ENCODE results near the gene ASTL.

ASTL gene

DNA sequence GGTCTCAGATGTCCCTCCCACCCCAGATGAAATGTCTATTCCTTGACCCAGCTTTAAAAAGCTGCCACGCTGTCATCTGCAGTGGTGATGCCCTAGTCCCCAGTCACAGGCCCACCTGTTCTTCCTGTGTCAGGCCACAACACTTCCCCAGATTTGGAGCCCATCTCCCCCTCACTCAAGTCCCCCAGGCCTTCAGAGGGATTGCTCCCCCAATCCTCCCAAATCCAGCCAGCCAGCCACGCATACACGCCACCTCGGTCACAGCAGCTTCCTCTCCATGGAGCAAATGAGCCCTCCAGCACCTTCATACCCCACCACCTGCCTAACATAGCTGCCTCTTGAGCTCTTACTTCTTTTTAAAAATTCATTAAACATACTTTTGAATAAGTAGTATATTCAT is 7.8 kb downstream of the ASTL start:
- DNase-seq (ENCODE audit: low read depth) = no peak

DNA sequence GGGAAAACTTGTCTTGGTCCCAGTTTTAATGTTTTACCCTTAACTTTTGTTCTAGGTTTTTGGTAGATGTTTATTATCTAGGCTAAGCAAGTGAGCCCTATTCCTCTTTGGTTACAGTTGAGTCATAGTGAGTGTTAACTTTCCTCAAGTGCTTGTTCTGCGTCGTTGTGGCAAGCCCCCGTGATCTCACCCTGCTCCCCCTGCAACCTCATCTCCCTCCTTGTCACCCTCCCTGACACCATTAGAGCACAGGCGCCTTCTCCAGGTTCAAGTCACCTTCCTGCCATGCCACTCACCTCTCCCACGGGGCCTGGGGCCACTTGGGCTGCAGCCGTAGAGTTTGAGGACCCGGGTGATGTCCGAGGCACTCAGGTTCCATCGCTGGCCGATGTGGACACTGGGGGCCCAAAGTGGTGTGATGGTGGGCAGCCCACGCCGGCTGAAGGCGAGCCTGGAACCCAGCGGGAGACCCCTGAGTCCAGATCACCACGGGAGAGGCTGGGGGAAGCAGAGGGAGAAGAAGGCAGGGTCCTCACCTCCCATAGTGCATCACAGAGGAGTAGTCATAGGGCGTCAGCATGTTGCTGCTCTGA is 8.7 kb downstream of the ASTL start:
- DNase-seq (ENCODE audit: low read depth) = no peak

DNA sequence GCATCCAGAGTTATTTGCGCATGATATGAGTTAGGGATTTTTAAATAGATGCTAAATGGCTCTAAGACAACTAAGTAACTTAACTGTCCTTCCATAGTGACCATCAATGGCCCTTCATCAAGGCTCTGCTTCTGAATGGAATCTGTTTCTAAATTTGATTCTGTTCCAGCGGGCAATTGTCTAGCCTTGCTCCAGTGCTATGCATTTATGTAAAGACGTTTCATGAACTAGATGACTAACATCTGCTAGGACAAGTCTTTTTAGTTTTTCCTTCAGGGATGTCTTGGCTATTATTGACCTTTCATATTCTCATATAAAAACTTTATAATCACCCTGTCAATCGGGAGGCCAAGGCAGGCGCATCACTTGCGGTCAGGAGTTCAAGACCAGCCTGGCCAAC is 9.8 kb downstream of the ASTL start:
- DNase-seq (ENCODE audit: low read depth) = no peak

DNA sequence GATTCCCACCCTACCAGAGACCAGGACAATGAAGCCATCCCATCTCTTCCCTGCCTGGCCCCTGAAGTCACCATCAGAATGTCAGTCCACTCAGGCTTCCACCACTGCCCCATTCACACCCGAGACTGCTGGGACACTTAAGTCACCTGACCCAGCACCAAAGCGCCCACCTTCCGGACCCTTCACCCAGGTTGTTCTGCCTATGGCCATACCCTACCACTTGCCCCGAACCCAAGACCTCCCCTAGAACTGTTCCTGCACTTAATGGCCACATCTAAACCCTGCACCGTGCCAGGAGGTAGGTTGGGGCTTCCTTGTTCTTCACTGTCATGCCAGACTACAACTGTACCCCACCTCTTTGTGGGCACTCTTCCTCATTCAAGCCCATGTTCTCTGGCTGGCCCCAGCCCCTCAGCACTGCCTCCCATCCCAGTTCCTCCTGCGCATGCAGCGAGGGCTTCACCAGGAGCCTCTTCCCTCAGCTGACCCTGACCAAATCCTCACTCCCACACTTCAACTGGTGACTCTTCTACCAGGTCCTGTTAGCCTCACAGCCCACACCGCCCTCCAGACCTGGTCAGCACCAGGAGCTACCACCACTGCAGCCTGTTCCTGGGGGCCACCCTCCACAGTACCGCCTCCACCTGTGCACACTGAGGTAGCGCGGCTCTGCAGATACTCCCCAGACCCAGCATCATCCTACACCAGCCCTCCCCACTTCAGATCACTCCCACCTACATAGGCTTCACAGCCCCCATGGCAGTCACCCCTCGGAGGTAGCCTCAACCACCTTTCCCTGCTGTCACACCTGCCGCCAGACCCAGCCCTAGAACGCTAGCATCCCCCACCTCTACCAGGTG is 13.7 kb downstream of the ASTL start:
- no peak for DNase-seq (ENCODE audit: low read depth)

DNA sequence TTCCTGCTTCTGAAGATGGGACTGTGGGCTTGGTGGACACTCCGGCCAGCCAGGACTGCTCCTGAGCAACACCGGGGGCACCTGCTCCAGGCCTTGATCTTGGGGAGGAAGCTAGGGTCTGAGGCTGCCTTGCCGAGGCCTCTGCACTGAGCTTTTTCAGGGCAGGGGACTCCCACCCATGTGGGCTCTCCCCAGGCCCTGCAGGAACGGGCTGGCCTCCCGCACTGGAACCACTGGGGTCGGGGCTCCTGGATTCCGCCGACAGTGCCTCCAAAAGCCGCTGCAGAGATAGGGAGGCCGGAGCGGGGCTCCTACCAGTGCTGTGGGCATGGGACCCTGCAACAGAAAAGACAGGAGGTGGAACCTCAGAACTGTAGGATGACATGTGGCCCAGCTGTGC is 14.4 kb downstream of the ASTL start:
- no peak for DNase-seq (ENCODE audit: low read depth)

DNA sequence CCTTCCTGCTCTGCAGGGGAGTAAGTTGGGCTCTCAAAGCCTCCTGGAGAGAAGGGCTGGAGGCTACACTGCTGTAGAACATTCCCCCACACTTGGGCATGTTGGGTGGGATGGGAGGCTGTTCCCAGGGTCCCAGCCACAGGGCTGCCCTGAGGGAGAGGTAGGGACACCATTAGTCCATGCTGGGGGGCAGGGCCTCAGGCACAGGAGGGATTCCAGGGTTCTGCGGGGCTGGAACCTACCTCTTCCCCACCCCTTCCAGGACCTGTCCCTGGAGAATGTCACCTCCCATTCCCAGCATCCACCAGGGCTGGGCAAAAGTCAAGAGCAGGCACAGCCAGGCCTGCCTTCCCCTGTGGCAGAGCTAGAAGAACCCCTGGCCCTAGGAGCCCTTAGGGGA is 15.0 kb downstream of the ASTL start:
- DNase-seq (ENCODE audit: low read depth) = no peak

DNA sequence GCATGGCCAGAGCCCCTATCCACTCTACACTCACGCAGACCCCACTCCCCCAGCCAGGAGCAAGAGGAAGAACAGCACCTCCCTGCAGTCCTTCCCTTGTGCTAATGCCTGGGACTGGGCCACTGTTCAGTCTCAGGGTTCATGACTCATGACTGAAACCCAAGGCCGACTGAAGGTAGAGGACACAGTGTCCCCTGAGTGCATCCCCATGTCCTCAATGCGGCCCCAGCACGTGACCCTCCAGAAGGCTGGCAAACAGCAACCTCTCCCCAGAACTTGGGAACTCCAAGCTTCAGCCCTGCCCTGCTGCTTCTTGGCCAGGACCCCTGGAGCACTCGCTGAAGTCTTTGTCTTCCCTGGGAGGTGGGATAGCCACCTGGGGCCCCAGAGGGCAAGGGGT is 15.9 kb downstream of the ASTL start:
- no peak for DNase-seq (ENCODE audit: low read depth)

DNA sequence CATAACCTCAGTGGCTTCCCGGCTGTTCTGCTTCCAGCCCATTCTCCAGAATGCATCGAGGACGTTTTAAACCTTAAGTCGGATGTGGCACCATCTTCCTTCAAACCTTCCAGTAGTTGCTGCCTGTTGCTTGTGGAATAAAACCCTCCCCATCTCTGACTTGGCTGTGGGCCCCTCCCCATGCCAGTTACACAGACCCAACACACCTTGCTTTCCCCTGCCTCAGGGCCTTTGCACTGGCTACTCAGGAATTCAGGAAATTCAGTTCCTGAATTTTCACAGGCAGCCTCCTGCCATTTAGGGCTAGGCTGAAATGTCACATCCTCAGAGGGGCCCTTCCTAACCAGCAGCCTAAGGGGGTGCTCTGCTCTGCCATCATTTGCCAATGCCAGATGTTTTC is 16.9 kb downstream of the ASTL start:
- no peak for DNase-seq (ENCODE audit: low read depth)

DNA sequence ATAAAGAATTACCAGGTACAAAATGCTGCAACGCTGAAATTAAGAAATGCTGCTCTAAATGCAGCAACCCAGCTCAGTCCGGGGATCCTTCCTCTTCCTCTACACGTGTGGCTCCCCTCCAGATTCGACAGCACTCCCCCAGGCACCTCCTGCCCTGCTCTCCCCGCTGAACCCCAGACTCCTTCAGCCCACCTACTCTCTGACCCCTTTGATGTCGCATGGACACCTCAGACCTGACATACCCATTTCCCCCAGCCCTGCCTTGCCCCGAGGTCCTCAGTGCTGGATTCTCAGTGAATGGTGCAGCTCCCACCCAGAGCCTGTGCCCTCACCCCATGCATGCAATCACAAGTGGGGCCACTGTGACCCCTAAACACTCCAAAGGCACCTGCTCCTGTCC is 17.3 kb downstream of the ASTL start:
- no peak for DNase-seq (ENCODE audit: low read depth)

DNA sequence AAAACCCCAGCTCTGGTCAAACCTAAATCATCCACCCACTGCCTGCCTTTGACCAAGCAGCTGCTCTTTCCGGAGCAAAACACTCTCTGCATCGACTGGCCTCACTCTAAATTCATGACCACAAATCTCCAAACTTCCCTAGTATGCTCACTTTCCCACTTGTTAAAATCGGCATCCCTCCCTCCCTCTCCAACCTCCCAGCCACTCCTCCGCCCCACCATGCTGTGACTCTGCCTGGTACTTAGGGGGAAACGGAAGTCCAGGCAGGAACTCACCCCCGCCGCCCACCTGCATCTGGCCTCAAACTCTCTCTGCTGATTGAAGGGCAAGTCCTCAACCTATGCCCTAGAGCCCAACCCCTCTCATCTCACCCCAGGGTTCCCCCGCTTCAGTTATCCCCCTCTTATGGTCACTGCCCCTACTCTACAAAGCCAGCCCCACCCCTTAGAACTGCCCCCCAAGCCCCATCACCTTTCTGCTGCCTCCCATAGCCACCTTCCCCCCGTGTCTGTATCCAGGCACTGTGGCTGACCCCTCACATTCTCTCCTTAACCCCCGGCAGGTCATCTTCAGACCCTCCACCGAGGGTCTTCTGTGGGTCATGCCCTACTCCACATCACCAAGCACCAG is 18.1 kb downstream of the ASTL start:
- no peak for DNase-seq (ENCODE audit: low read depth)

DNA sequence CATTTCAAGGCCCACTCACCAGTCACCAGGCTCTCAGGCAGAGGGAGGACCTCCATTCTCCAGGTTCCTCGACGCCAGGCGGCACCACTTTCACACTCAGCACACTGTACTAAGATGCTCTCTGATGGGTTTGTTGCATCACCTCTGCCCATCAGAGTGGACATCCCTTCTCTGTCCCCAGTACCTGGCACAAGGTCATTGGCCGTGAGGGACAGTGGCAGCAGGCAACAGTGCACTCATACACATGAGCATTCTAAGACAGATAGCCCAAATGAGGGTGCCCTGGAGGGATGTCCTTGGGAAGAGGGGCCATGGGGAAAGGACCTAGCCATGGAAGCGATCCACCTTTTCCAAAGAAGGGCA is 18.9 kb downstream of the ASTL start:
- no peak for DNase-seq (ENCODE audit: low read depth)

DNA sequence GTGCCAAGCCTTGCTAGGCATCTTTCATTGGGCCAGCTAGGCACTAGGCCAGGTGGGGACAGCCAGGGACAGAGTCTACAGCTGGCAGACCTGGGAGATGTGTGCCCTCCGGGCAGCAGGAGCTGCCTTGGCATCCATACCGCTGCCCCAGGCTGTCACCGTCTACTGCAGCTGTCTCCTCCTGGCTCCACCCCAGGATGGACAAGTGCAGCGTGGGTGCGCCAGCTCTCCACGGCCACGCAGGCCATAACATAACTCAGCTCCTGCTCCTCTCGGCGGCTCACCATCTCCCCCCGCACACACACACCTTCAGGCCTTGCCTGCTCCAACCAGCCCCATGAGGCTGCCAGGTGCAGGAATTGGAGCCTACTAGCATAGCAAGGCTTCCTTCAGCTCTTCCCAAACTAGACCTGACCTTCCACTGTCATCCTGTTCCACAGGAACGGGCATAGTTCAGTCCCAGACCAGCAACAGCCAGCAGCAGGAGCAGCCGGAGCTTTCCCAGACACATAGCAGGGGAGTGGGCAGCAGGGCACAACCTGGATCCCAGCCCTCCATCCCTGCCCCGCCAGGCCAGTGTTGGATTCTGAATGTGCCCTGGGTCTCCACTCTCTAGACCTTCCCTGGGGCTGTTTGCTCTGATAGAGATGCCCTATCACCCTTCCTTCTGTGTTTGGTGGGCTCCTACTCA is 19.5 kb downstream of the ASTL start:
- DNase-seq (ENCODE audit: low read depth) = no peak

DNA sequence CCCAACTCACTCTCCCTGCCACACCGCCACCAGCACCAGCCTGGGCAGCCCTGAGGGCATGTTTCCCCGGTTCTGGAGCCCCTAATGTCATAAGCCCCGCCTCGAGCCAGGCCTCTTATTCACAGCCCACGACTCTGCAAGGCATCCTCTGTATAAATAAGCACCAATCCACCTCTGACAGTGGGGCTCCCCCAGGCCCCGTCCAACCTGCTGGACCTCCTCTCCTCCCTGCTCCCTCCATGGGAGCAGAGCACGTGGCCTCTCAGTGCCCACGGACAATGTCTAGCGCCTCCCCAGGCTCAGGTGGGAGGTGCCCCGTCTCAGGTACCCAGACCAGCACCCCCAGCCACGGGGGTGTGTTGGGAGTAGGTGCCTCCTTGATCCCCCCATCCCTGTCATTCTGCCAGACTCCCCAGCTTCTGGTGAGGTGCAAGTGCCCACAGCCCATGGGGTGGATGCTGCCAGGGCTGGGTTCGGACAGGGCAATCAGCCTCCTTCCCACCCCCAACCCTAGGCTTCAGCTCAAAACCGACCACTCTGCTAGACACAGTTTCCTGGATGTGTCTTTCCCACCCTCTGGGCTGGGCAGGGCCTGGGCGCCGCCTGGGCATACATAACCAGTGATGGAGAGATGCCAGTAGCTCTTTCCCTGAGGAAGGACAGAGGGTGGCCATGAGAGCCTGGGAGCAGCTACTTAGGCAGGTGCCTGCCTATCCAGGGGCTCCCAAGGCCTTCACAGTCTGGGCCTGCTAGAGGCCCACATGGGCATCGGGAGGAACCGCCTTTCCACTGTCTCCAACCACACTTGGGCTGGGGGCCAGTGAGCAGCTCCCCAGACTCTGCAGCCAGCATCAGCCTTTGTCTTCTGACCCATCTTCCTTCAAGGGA is 20.4 kb downstream of the ASTL start:
- no peak for DNase-seq (ENCODE audit: low read depth)

DNA sequence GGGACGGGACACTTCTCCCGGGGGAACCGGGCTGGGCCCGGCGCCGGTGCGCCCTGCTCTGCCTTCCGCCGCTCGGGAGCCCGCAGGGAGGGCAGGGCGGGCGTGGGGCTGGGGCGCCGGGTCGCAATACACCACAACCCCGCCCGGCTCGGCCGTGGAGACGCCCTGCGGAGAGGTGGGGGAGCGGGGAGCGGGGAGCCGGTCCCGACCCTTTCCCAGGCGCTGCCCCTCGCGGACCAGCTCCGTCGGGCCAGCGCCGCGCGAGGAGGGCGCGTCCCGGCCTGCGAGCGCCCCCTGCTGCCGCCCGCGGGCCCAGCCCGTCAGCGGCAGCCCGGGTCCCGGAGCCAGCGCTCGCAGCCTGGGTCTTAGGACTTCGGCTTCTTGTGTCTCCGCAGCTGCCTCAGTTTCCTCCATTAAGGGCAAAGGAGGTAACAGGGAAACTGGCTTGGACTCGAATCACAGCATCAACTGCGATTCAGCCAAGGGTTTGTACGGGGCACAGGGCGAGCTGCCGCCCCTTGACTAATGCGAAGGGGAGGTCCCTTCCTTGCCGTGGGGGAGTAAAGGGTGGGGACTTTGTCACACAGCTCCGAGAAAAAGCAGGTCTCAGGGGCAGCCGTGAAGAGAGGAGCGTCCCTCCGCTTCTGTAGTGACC is 21.3 kb downstream of the ASTL start:
- DNase-seq (ENCODE audit: low read depth) = no peak

DNA sequence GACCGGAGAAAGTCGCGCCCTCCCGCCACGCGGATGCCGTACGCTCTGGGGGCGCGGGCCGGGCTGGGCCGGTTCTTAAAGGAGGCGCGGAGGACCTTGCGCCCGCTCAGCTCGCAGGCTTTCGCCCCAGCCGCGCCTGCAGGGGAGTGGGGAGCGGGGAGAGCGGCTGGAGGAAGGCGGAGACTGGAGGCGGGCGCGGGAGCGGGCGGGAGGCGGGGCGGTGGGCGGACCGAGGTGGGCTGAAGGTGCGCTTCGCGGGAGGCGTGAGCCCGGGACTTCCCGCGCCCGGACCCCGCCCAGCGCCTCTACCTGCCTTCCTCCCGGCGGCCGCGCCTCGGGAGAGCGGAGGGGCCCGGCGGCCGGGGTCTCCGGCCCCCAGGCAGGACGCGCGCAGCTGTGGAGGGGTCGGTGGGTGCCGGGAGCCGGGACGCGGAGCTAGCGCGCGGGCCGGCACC is 21.9 kb downstream of the ASTL start, which contains the start of gene ADRA2B:
Gene ADRA2B, minus strand, starts transcription at position 148 of the 455 bp plus-strand sequence. CDS start 422 bp downstream, outside the sequence.
- DNase-seq (ENCODE audit: low read depth) = peak; percentile 61

DNA sequence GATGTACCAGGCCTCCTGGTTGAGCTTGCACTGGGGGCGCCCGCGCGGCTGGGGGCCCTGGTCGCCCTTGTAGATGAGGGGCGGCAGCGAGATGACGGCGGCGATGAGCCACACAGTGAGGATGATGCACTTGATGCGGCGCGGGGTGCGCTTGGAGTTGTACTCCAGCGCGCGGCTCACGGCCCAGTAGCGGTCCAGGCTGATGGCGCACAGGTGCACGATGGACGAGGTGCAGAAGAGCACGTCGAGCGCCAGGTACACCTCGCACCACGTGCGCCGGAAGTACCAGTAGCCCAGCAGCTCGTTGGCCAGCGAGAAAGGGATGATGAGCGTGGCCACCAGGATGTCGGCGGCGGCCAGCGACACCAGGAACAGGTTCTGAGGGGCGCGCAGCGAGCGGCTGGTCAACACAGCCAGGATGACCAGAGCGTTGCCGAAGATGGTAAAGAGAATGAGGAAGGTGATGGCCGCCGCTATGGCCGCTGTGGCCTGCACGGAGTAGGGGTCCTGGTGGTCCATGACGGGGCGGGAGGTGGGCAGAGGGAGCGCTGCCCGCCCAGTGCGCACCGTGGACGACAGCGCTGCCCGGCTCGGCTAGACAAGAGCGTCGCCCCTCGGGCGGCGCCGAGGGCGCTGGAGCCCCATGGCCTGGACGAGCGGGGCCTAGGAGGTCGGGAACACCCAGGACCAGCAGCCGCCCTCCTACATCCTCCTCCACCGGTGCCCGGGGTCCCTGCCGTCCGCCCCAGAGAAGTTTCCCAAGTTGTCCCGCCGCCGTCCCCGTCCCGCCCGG is 22.5 kb downstream of the ASTL start:
- no peak for DNase-seq (ENCODE audit: low read depth)

DNA sequence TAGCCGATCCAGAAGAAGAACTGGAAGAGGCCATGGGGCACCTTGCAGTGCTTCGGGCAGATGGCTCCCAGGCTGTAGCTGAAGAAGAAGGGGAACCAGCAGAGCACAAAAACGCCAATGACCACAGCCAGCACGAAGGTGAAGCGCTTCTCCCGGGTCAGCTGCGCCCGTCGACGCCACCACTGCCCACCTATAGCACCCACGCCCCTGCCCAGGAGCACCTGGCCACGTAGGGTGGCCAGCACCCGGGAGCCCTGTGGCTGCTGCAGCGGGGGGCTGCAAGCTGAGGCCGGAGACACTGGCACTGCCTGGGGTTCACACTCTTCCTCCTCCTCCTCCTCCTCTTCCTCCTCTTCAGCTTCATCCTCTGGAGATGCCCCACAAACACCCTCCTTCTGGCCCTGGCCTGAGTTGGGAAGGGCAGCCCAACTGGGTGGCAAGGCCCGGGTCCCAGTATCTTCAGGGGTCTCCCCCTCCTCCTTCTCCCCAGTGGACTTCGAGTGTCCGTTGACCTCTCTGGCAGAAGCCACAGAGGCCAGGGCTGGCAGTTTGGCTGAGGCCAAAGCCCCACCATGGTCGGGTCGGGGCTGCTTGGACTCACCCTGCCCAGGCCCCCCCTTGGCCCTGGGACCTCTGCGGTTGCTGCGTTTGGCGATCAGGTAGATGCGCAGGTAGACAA is 23.3 kb downstream of the ASTL start:
- DNase-seq (ENCODE audit: low read depth) = no peak

DNA sequence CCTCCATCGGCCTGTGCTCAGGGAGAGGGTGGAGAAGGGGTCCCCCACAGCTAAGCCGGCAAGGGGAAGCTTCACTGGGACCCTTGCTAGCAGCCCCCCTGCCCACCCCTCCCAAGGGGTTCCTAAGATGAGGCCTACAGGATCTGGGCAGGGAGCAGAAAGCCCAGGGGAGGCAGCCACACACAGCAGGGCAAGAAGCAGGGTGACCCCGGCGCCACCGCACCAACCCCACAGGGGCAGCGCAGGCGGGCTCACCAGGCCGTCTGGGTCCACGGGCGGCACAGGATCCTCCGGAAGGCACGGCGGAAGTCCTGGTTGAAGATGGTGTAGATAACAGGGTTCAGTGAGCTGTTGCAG is 23.8 kb downstream of the ASTL start:
- DNase-seq (ENCODE audit: low read depth) = no peak

DNA sequence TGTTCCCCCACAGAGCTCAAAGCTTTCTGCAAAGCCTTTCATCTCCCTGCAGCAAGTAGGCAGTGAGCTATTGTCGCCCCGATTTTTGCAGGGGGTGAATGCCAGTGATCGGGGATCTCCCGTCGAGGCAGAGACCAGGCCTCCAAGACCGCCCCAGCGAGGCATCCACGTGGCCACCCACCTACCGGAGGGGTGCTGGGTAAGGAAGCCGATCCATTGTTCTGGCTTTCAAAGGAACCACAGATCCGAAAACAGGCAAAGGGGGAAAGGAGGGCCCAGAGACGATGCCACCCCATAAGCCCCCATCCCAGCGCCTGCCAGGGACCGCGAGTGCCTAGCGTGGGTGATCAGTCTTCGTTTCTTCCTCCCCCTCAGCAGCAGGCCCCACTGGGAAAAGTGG is 24.4 kb downstream of the ASTL start:
- DNase-seq (ENCODE audit: low read depth) = no peak

DNA sequence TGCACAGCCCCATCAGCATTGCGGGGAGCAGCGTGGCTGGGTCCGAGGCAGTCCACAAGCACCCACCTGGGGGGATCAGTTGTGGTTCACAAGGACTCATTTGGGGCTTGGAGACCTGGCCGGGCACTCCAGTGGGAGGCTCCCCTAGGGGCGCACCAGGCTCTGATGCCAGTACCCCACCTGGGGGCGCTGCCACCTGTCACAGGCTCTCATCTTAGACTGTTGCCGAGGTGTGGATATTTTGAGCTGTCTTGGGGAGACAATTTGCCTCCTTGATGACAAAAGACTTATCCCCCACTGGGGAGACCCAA is 25.0 kb downstream of the ASTL start:
- no peak for DNase-seq (ENCODE audit: low read depth)

Measured in stimulated activated CD8-positive, alpha-beta memory T cell treated with anti-CD3 and anti-CD28 coated beads, Interleukin-15, amount 100 ng/mL, for 1 hour (primary cell).